T-helper 1 cell treated with Interleukin-12 subunit alpha and Interleukin-12 subunit beta and Interleukin-4 antibody, amounts not matched to agents 30 μg/mL and 1 μg/mL, for 36 hours (primary cell): ENCODE results near the gene PTPN4.
"Not testable (repeated sequence)": the region's sequence is repeated elsewhere in the genome, so short reads cannot be mapped to it uniquely, and the experiment has no call there.

Experiments used
- H3K27ac Mint-ChIP-seq: one replicate; pipeline ENCODE4 v1.8.0; 2021; ENCODE audit warnings: mild to moderate bottlenecking, mixed read lengths
- H3K27me3 Mint-ChIP-seq: one replicate; pipeline ENCODE4 v1.8.0; 2021; ENCODE audit warnings: low read depth, mixed read lengths
- H3K36me3 Mint-ChIP-seq: one replicate; pipeline ENCODE4 v1.8.0; 2021; ENCODE audit warnings: low read depth, mixed read lengths
- H3K4me1 Mint-ChIP-seq: one replicate; pipeline ENCODE4 v1.8.0; 2021; ENCODE audit warnings: low read depth, mixed read lengths
- H3K4me3 Mint-ChIP-seq: one replicate; pipeline ENCODE4 v1.8.0; 2021; ENCODE audit warnings: mild to moderate bottlenecking, moderate library complexity, mixed read lengths
- H3K9me3 Mint-ChIP-seq: one replicate; pipeline ENCODE4 v1.8.0; 2021; ENCODE audit warnings: mixed read lengths

PTPN4 gene

GRCh38 chr2:119795309-119796303 is 35.9 kb downstream of the PTPN4 start:
- Mint-ChIP-seq H3K9me3 (peaks cover 25% of the 10 kb centered on the region), H3K4me1 (peaks cover 4% of the 10 kb centered on the region), H3K36me3 (peaks cover 22% of the 10 kb centered on the region), H3K27ac (no peak overlapping the region), H3K4me3 (no peak overlapping the region), H3K27me3 (no peaks in the 10 kb centered on the region)

GRCh38 chr2:119800376-119800902 is 40.7 kb downstream of the PTPN4 start:
- Mint-ChIP-seq H3K4me1 (peaks cover 10% of the 10 kb centered on the region), H3K27me3 (no peaks in the 10 kb centered on the region), H3K4me3 (no peak overlapping the region), H3K9me3 (peaks cover 15% of the 10 kb centered on the region), H3K36me3 (peaks cover 5% of the 10 kb centered on the region), H3K27ac (no peak overlapping the region)

GRCh38 chr2:119801040-119801439 is 41.3 kb downstream of the PTPN4 start:
- Mint-ChIP-seq H3K36me3 (peaks cover 9% of the 10 kb centered on the region), H3K4me3 (no peak overlapping the region), H3K27me3 (no peaks in the 10 kb centered on the region), H3K4me1 (peaks cover 10% of the 10 kb centered on the region), H3K9me3 (peaks cover 20% of the 10 kb centered on the region), H3K27ac (no peak overlapping the region)

- H3K4me1 Mint-ChIP-seq, H3K4me3 Mint-ChIP-seq: not testable (repeated sequence)
These were observed 42.3 kb downstream of the PTPN4 start for GRCh38 chr2:119801989-119802388.

GRCh38 chr2:119803101-119803500 is 43.4 kb downstream of the PTPN4 start:
- Mint-ChIP-seq H3K27me3 (no peaks in the 10 kb centered on the region), H3K27ac (no peak overlapping the region), H3K4me3 (no peak overlapping the region), H3K9me3 (peaks cover 20% of the 10 kb centered on the region), H3K4me1 (peaks cover 10% of the 10 kb centered on the region), H3K36me3 (peaks cover 10% of the 10 kb centered on the region)

More at GRCh38 chr2:119801989-119802388, 42.3 kb downstream of the PTPN4 start:
- Mint-ChIP-seq H3K36me3 (peaks cover 10% of the 10 kb centered on the region), H3K9me3 (peaks cover 20% of the 10 kb centered on the region)
- H3K27me3 Mint-ChIP-seq, H3K27ac Mint-ChIP-seq: not testable (repeated sequence)

GRCh38 chr2:119804409-119804808 is 44.7 kb downstream of the PTPN4 start:
- peaks cover 10% of the 10 kb centered on the region for H3K36me3 Mint-ChIP-seq
- H3K4me3 Mint-ChIP-seq, H3K27ac Mint-ChIP-seq, H3K27me3 Mint-ChIP-seq: not testable (repeated sequence)
- peaks cover 11% of the 10 kb centered on the region for H3K4me1 Mint-ChIP-seq
- peaks cover 20% of the 10 kb centered on the region for H3K9me3 Mint-ChIP-seq

GRCh38 chr2:119808516-119809147 is 48.9 kb downstream of the PTPN4 start:
- peaks cover 20% of the 10 kb centered on the region for H3K36me3 Mint-ChIP-seq
- no peaks in the 10 kb centered on the region for H3K27me3 Mint-ChIP-seq
- H3K27ac Mint-ChIP-seq: no peak overlapping the region
- H3K9me3 Mint-ChIP-seq: peaks cover 20% of the 10 kb centered on the region
- H3K4me3 Mint-ChIP-seq: no peak overlapping the region
- H3K4me1 Mint-ChIP-seq: peaks cover 7% of the 10 kb centered on the region

- Mint-ChIP-seq H3K4me1 (peaks cover 4% of the 10 kb centered on the region), H3K27ac (no peak overlapping the region)
These were observed 49.8 kb downstream of the PTPN4 start for GRCh38 chr2:119809339-119810048.

GRCh38 chr2:119810049-119810630 is 50.4 kb downstream of the PTPN4 start:
- Mint-ChIP-seq H3K27ac (no peak overlapping the region), H3K9me3 (peaks cover 7% of the 10 kb centered on the region), H3K36me3 (peaks cover 16% of the 10 kb centered on the region), H3K27me3 (no peaks in the 10 kb centered on the region), H3K4me1 (peaks cover 4% of the 10 kb centered on the region), H3K4me3 (no peak overlapping the region)

More at GRCh38 chr2:119809339-119810048, 49.8 kb downstream of the PTPN4 start:
- Mint-ChIP-seq H3K36me3 (peaks cover 18% of the 10 kb centered on the region), H3K27me3 (no peaks in the 10 kb centered on the region), H3K4me3 (no peak overlapping the region), H3K9me3 (peaks cover 13% of the 10 kb centered on the region)

GRCh38 chr2:119814216-119814615 is 54.5 kb downstream of the PTPN4 start:
- Mint-ChIP-seq H3K4me1 (peaks cover 6% of the 10 kb centered on the region), H3K9me3 (peaks cover 11% of the 10 kb centered on the region), H3K36me3 (peaks cover 28% of the 10 kb centered on the region), H3K27me3 (no peaks in the 10 kb centered on the region), H3K4me3 (no peak overlapping the region), H3K27ac (no peak overlapping the region)

GRCh38 chr2:119818792-119819191 is 59.1 kb downstream of the PTPN4 start:
- peaks cover 7% of the 10 kb centered on the region for H3K4me1 Mint-ChIP-seq
- peaks cover 18% of the 10 kb centered on the region for H3K36me3 Mint-ChIP-seq
- no peaks in the 10 kb centered on the region for H3K27me3 Mint-ChIP-seq
- H3K4me3 Mint-ChIP-seq: no peak overlapping the region
- H3K9me3 Mint-ChIP-seq: peaks cover 11% of the 10 kb centered on the region
- H3K27ac Mint-ChIP-seq: no peak overlapping the region

- Mint-ChIP-seq H3K4me1 (peaks cover 9% of the 10 kb centered on the region), H3K4me3 (no peak overlapping the region), H3K9me3 (peaks cover 11% of the 10 kb centered on the region), H3K27ac (no peak overlapping the region), H3K36me3 (peaks cover 18% of the 10 kb centered on the region), H3K27me3 (no peaks in the 10 kb centered on the region)
These were observed 60.1 kb downstream of the PTPN4 start for GRCh38 chr2:119819846-119820245.

- peaks cover 9% of the 10 kb centered on the region for H3K4me1 Mint-ChIP-seq
- no peaks in the 10 kb centered on the region for H3K27me3 Mint-ChIP-seq
These were observed 60.6 kb downstream of the PTPN4 start for GRCh38 chr2:119820275-119820674.

GRCh38 chr2:119821266-119821665 is 61.5 kb downstream of the PTPN4 start:
- Mint-ChIP-seq H3K4me3 (no peak overlapping the region), H3K9me3 (peaks cover 11% of the 10 kb centered on the region), H3K4me1 (peaks cover 9% of the 10 kb centered on the region), H3K36me3 (peaks cover 15% of the 10 kb centered on the region), H3K27ac (no peak overlapping the region), H3K27me3 (no peaks in the 10 kb centered on the region)

More at GRCh38 chr2:119820275-119820674, 60.6 kb downstream of the PTPN4 start:
- Mint-ChIP-seq H3K4me3 (no peak overlapping the region), H3K36me3 (peaks cover 18% of the 10 kb centered on the region), H3K27ac (no peak overlapping the region), H3K9me3 (peaks cover 11% of the 10 kb centered on the region)
